ENCODE data around the gene LACTBL1.

The LACTBL1 gene

GRCh38 chr1:22913421-22914141 is 59.1 kb downstream of the LACTBL1 start:
- DNase-seq (ENCODE audit: low read depth) = no peak

- no peak for DNase-seq (ENCODE audit: low read depth)
Observed at GRCh38 chr1:22912311-22912710, 60.4 kb downstream of the LACTBL1 start.

DNA sequence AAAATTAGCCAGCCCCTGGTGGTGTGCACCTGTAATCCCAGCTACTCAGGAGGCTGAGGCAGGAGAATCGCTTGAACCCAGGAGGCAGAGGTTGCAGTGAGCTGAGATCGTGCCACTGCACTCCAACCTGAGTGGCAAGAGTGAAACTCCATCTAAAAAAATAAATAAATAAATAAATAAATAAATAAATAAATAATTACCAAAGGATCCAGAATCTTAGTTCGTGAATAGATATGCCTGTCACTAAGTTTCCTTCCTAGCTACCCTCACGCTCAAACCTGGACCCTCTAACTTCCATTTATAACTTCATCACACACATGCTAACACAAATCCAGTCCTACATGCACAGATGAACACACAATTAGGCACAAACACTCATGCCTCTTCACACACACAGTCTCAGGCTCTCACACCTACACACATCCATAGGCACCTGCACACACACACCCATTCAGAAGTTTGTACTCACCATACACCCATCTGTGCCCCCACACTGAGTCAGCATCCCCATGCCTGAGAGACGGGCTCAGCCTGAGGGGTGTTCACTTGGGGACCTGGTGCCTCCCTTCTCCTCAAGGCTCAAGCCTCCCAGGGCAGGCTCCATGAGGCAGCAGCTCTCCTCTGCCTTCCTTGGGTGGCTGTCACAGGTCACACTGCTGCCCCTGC is 61.5 kb downstream of the LACTBL1 start:
- DNase-seq (ENCODE audit: low read depth) = no peak

DNA sequence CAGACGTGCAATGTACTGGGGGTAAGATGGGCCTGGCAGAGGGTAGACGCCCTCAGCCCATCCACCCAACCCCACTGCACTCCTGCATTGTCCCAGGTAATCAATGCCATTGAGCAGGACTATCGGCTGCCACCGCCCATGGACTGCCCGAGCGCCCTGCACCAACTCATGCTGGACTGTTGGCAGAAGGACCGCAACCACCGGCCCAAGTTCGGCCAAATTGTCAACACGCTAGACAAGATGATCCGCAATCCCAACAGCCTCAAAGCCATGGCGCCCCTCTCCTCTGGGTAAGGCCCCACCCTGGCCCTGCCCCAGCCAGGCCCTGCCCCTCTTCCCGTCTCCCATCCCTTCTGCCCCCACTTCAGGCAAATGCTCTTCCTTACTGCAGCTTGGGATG is 62.4 kb downstream of the LACTBL1 start:
- no peak for DNase-seq (ENCODE audit: low read depth)

DNA sequence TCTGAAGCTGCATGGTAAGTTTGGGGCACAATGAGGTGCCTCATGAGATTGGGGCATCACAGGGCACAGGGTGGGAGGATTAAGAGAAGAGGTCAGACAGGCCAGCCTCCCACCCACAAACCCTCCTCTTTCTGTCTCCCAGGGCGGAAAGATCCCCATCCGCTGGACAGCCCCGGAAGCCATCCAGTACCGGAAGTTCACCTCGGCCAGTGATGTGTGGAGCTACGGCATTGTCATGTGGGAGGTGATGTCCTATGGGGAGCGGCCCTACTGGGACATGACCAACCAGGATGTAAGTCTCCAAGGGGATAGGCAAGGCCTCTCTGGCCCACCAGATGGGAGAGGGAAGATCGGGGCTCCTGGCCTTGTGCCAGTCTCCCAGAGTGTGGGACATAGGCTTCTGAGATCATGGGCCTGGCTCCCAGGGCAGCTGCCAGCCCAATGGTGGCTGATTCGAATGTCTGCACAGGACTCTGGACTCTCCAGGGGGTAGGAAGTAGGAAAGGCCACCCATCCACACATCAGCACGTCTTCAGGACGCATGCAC is 63.7 kb downstream of the LACTBL1 start:
- DNase-seq (ENCODE audit: low read depth) = no peak

- DNase-seq (ENCODE audit: low read depth) = no peak
Observed at GRCh38 chr1:22907528-22907927, 65.1 kb downstream of the LACTBL1 start.

- DNase-seq (ENCODE audit: low read depth) = no peak
Observed at GRCh38 chr1:22906968-22907367, 65.7 kb downstream of the LACTBL1 start.

- peak; percentile 42 for DNase-seq (ENCODE audit: low read depth)
Observed at GRCh38 chr1:22903113-22903512, 69.6 kb downstream of the LACTBL1 start.
